Glutamatergic neuron (in vitro differentiated cells): ENCODE data around the gene OLFM2. TPM values are rescaled to one million over a fixed set of nuclear protein-coding genes. Genes with fewer than 3 reads are reported as not detected.
"Not testable (repeated sequence)": the region's sequence is repeated elsewhere in the genome, so short reads cannot be mapped to it uniquely, and the experiment has no call there.

Source experiments
- DNase-seq: peaks from one replicate; pipeline ENCODE4 v3.0.0; 2022
- H3K27ac Mint-ChIP-seq: one replicate; pipeline ENCODE4 v1.8.0; 2020; ENCODE audit warnings: mild to moderate bottlenecking, mixed read lengths, inconsistent platforms; ENCODE audit not compliant: unreplicated experiment
- H3K27me3 Mint-ChIP-seq: one replicate; pipeline ENCODE4 v1.8.0; 2020; ENCODE audit warnings: mild to moderate bottlenecking, moderate library complexity, mixed read lengths, inconsistent platforms; ENCODE audit not compliant: unreplicated experiment
- H3K36me3 Mint-ChIP-seq: one replicate; pipeline ENCODE4 v1.8.0; 2020; ENCODE audit warnings: mild to moderate bottlenecking, mixed read lengths, inconsistent platforms; ENCODE audit not compliant: unreplicated experiment
- H3K4me1 Mint-ChIP-seq: one replicate; pipeline ENCODE4 v1.8.0; 2020; ENCODE audit warnings: mild to moderate bottlenecking, low read depth, mixed read lengths, inconsistent platforms; ENCODE audit not compliant: unreplicated experiment
- H3K4me3 Mint-ChIP-seq: one replicate; pipeline ENCODE4 v1.8.0; 2020; ENCODE audit warnings: mild to moderate bottlenecking, mixed read lengths, inconsistent platforms; ENCODE audit not compliant: unreplicated experiment
- H3K9me3 Mint-ChIP-seq: one replicate; pipeline ENCODE4 v1.8.0; 2020; ENCODE audit warnings: mild to moderate bottlenecking, moderate library complexity, mixed read lengths, inconsistent platforms; ENCODE audit not compliant: unreplicated experiment
- total RNA-seq: library from RNA; stranded (reverse); fragmentation: NEBNext Ultra II Directional; extraction: Animal tissue kit (Norgen Biotek cat#: 25700); gene quantifications from one replicate; pipeline ENCODE4 v1.2.1, GENCODE V29; 2021; ENCODE audit not compliant: unreplicated experiment
- TF ChIP-seq, protein P1 (sequence below): fragments of 200-600 bp; sonication (generic); IDR thresholded peaks from one replicate; pipeline ENCODE4 v1.5.0; 2021; ENCODE audit not compliant: partially characterized antibody, unreplicated experiment

Gene OLFM2
- total RNA-seq, 1 donor from 2014 or later: 19.5 TPM

DNA sequence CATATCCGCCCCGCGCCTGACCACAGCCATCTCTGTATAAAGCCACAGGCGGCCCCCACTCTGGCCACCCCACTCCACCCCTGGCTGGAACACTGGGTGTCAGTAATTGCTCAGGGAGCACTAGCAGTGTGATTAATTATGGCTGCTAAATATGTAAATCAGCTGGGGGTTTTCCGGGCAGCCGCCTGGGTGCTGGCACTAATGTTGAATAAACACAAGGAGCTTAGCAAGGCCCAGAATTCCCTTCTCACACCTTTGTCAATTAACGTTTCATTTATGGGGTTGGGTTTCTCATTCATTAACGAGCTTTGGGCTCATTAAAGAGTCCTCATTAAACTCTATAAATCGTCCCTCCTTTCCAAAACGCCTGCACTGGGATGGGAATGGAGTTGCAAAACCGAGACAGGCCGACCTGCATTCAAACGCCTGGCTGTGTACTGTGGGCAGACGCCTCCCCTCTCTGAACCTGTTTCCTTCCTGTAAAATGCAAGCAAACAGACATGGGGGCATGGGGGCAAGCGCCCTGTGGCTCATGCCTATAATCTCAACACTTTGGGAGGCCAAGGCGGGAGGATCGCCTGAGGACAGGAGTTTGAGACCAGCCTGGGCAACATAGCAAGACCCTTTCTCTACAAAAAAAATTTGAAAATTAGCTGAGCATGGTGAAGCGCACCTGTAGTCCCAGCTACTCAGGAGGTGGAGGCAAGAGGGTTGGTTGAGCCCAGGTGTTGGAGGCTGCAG lies 17.7 kb upstream of the OLFM2 start:
- H3K27me3 Mint-ChIP-seq: peaks cover 2% of the 10 kb centered on the region
- no peak overlapping the region for H3K27ac Mint-ChIP-seq
- no peaks in the 10 kb centered on the region for H3K36me3 Mint-ChIP-seq
- no peaks in the 10 kb centered on the region for H3K4me1 Mint-ChIP-seq
- H3K4me3 Mint-ChIP-seq: no peak overlapping the region
- TF ChIP-seq, protein P1, sequence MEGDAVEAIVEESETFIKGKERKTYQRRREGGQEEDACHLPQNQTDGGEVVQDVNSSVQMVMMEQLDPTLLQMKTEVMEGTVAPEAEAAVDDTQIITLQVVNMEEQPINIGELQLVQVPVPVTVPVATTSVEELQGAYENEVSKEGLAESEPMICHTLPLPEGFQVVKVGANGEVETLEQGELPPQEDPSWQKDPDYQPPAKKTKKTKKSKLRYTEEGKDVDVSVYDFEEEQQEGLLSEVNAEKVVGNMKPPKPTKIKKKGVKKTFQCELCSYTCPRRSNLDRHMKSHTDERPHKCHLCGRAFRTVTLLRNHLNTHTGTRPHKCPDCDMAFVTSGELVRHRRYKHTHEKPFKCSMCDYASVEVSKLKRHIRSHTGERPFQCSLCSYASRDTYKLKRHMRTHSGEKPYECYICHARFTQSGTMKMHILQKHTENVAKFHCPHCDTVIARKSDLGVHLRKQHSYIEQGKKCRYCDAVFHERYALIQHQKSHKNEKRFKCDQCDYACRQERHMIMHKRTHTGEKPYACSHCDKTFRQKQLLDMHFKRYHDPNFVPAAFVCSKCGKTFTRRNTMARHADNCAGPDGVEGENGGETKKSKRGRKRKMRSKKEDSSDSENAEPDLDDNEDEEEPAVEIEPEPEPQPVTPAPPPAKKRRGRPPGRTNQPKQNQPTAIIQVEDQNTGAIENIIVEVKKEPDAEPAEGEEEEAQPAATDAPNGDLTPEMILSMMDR: no peak
- peaks cover 2% of the 10 kb centered on the region for H3K9me3 Mint-ChIP-seq
- DNase-seq: no peak

DNA sequence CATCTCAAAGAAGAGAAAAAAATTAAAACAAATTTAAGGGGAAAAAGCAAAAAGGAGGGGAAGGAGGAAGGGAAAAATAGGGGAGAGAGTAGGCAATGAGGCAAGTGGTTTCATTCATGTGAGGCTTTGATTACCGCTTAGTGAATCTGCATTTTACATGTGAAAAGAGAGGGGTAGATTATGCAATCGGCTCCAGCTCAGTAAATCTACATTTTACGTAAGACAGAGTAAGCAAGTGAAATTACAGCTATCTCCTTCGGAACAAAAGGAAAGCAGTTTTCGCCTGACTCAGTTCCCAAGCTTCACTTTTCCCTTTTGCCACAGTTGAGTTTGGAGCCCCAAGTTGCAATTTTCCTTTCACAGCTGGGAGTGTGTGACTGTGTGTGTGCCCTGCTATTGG lies 16.0 kb upstream of the OLFM2 start:
- Mint-ChIP-seq H3K36me3 (no peaks in the 10 kb centered on the region), H3K4me3 (no peak overlapping the region), H3K9me3 (peaks cover 2% of the 10 kb centered on the region), H3K27me3 (peaks cover 2% of the 10 kb centered on the region), H3K4me1 (no peaks in the 10 kb centered on the region), H3K27ac (no peak overlapping the region)
- TF ChIP-seq, protein P1: no peak
- no peak for DNase-seq

DNA sequence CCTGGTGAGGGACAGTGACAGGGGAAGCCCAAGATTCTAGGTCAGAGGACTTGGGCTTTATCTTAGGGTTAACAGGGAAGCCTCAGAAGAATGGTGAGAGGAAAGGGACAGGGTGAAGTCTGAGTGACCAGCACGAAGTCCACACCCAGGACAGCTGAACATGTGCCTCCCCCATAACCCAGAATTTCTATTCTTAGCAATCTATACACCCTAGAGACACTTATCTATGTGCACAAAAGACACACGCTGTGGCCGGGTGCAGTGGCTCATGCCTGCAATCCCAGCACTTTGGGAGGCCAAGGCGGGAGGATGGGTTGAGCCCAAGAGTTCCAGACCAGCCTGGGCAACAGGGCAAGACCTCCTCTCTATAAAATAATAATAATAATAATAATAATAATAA lies 11.1 kb upstream of the OLFM2 start:
- no peaks in the 10 kb centered on the region for H3K4me1 Mint-ChIP-seq
- H3K9me3 Mint-ChIP-seq: peaks cover 6% of the 10 kb centered on the region
- H3K27me3 Mint-ChIP-seq: peaks cover 2% of the 10 kb centered on the region
- TF ChIP-seq, protein P1: no peak
- H3K27ac Mint-ChIP-seq: no peak overlapping the region
- DNase-seq: no peak
- no peak overlapping the region for H3K4me3 Mint-ChIP-seq
- H3K36me3 Mint-ChIP-seq: no peaks in the 10 kb centered on the region

DNA sequence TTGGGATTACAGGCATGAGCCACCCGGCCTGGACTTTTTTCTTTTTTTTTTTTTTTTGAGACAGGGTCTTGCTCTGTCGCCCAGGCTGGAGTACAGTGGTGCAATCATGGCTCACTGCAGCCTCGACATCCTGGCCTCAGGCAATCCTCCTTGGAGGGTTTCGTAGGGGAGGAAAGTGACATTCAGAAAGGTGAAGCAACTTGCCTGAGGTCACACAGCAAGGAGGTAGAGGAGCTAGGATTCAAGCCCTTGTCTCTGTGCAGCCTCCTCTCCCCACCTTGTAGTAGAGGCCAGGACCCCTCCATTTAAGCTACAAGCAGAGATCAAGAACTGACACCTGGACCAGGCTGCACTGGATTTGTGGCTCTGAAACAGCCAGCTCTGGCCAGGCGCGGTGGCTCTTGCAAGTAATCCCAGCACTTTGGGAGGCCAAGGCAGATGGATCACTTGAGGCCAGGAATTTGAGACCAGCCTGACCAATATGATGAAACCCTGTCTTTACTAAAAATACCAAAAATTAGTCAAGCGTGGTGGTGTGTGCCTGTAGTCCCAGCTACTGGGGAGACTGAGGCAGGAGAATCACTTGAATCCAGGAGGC lies 10.3 kb upstream of the OLFM2 start:
- not testable (repeated sequence) for H3K4me1 Mint-ChIP-seq, H3K4me3 Mint-ChIP-seq, H3K9me3 Mint-ChIP-seq, H3K27ac Mint-ChIP-seq, H3K27me3 Mint-ChIP-seq, DNase-seq, H3K36me3 Mint-ChIP-seq

DNA sequence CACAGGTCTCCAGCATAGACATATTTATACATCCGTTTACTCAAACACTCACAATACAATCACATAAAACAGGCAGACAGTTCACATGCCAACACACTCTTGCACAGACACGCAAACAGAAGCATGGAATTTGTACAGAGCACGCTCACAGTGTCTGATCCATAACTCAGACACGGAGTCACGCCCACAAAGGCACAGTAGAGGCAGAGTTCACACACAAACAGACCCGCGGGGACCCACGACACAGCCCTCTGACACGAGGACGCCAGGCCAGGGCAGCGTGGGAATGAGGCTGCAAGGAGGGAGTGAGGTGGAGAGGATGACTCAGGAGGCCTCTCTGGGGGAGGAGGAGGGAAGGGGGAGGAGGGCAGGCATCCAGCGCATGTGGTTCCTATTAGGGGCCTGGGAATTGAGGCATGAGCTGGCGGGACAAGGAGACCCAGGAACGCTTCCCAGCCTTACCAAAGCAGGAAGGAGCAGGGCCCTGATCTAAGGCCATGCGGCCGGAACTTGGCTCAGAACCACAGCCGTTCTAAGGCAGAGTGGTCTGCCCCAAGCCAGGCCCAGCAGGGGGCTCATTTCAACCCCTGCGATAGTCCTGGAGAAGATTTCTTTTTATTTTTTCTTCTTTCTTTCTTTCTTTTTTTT lies 9.1 kb upstream of the OLFM2 start:
- no peaks in the 10 kb centered on the region for H3K4me1 Mint-ChIP-seq
- TF ChIP-seq, protein P1: no peak
- H3K9me3 Mint-ChIP-seq: peaks cover 9% of the 10 kb centered on the region
- no peak overlapping the region for H3K4me3 Mint-ChIP-seq
- no peak overlapping the region for H3K27ac Mint-ChIP-seq
- DNase-seq: no peak
- H3K27me3 Mint-ChIP-seq: peaks cover 2% of the 10 kb centered on the region
- H3K36me3 Mint-ChIP-seq: no peaks in the 10 kb centered on the region
